OCI-LY7 (cell line): ENCODE results near the gene ZNF620.

Experiments
- EZH2phosphoT487 ChIP-seq: fragments of 200-600 bp; sonication (generic); IDR thresholded peaks from 2 replicates; pipeline ENCODE4 v1.6.1; 2018; ENCODE audit warnings: low read depth, borderline replicate concordance, mild to moderate bottlenecking, mixed run types, antibody characterized with exemption, low read length, moderate library complexity, mixed read lengths
- TF ChIP-seq, protein P1 (sequence below): fragments of 200-600 bp; sonication (generic); conservative IDR thresholded peaks from 2 replicates; pipeline ENCODE4 v1.5.1; 2014; ENCODE audit warnings: mild to moderate bottlenecking, antibody characterized with exemption, low read length, moderate library complexity, mixed read lengths

DNA sequence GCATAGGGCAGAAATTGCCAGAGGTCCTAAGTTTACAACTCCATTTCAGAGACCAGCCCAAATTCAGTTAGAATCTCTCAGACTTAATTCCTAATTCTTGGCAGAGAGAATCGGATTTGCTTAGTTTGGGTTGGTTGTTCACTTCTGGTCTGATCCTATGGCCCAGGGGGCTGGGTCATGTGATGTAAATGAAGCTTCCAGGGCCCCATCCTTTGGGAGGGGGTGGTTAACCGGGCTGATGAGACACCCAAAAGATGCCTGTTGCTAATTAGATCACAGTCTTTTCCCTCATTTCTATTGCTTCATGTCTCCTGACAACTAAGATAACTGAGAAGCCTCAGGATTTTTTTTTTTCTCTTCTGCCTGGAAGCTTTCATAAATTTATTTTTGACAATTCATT lies 11.1 kb upstream of the ZNF620 start:
- TF ChIP-seq, protein P1, sequence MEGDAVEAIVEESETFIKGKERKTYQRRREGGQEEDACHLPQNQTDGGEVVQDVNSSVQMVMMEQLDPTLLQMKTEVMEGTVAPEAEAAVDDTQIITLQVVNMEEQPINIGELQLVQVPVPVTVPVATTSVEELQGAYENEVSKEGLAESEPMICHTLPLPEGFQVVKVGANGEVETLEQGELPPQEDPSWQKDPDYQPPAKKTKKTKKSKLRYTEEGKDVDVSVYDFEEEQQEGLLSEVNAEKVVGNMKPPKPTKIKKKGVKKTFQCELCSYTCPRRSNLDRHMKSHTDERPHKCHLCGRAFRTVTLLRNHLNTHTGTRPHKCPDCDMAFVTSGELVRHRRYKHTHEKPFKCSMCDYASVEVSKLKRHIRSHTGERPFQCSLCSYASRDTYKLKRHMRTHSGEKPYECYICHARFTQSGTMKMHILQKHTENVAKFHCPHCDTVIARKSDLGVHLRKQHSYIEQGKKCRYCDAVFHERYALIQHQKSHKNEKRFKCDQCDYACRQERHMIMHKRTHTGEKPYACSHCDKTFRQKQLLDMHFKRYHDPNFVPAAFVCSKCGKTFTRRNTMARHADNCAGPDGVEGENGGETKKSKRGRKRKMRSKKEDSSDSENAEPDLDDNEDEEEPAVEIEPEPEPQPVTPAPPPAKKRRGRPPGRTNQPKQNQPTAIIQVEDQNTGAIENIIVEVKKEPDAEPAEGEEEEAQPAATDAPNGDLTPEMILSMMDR: no peak
- no peak for TF ChIP-seq EZH2phosphoT487
